ENCODE measurements around the gene OSGEP.

The OSGEP gene

GRCh38 chr14:20489093-20489994 lies 34.7 kb upstream of the OSGEP start:
- H3K36me3 ChIP-seq (ENCODE audit: insufficient read depth, low read depth, low read length) = no peaks in the 10 kb centered on the region
- no peak overlapping the region for H3K4me3 ChIP-seq (ENCODE audit: low read length)
- H3K27me3 ChIP-seq (ENCODE audit: insufficient read depth, low read length) = no peaks in the 10 kb centered on the region
- H3K27ac ChIP-seq (ENCODE audit: low read length) = no peak overlapping the region
- no peaks in the 10 kb centered on the region for H3K9me3 ChIP-seq (ENCODE audit: insufficient read depth, low read depth, low read length)
- H3K4me1 ChIP-seq (ENCODE audit: insufficient read depth, low read length) = peaks cover 16% of the 10 kb centered on the region; the same call in 1 of the 2 replicates
- no peak overlapping the region for H3K9ac ChIP-seq (ENCODE audit: low read depth, low read length)

- Histone ChIP-seq H3K4me3 (ENCODE audit: low read length) (no peak overlapping the region), H3K27ac (ENCODE audit: low read length) (no peak overlapping the region), H3K9me3 (ENCODE audit: insufficient read depth, low read depth, low read length) (no peaks in the 10 kb centered on the region), H3K9ac (ENCODE audit: low read depth, low read length) (no peak overlapping the region), H3K36me3 (ENCODE audit: insufficient read depth, low read depth, low read length) (no peaks in the 10 kb centered on the region), H3K27me3 (ENCODE audit: insufficient read depth, low read length) (no peaks in the 10 kb centered on the region), H3K4me1 (ENCODE audit: insufficient read depth, low read length) (peaks cover 16% of the 10 kb centered on the region; the same call in 1 of the 2 replicates)
Measured at GRCh38 chr14:20487396-20487725, 32.7 kb upstream of the OSGEP start.

GRCh38 chr14:20486684-20487395 lies 32.2 kb upstream of the OSGEP start:
- H3K4me3 ChIP-seq (ENCODE audit: low read length) = no peak overlapping the region
- no peaks in the 10 kb centered on the region for H3K27me3 ChIP-seq (ENCODE audit: insufficient read depth, low read length)
- H3K27ac ChIP-seq (ENCODE audit: low read length) = no peak overlapping the region
- H3K4me1 ChIP-seq (ENCODE audit: insufficient read depth, low read length) = peaks cover 21% of the 10 kb centered on the region; the same call in 1 of the 2 replicates
- H3K9me3 ChIP-seq (ENCODE audit: insufficient read depth, low read depth, low read length) = no peaks in the 10 kb centered on the region
- no peaks in the 10 kb centered on the region for H3K36me3 ChIP-seq (ENCODE audit: insufficient read depth, low read depth, low read length)
- no peak overlapping the region for H3K9ac ChIP-seq (ENCODE audit: low read depth, low read length)

GRCh38 chr14:20485900-20486299 lies 31.3 kb upstream of the OSGEP start:
- Histone ChIP-seq H3K9me3 (ENCODE audit: insufficient read depth, low read depth, low read length) (no peaks in the 10 kb centered on the region), H3K4me1 (ENCODE audit: insufficient read depth, low read length) (peaks cover 24% of the 10 kb centered on the region; the same call in 1 of the 2 replicates), H3K9ac (ENCODE audit: low read depth, low read length) (no peak overlapping the region), H3K4me3 (ENCODE audit: low read length) (no peak overlapping the region), H3K27me3 (ENCODE audit: insufficient read depth, low read length) (no peaks in the 10 kb centered on the region), H3K36me3 (ENCODE audit: insufficient read depth, low read depth, low read length) (no peaks in the 10 kb centered on the region), H3K27ac (ENCODE audit: low read length) (no peak overlapping the region)

- no peak overlapping the region for H3K9ac ChIP-seq (ENCODE audit: low read depth, low read length)
- H3K36me3 ChIP-seq (ENCODE audit: insufficient read depth, low read depth, low read length) = peaks cover 17% of the 10 kb centered on the region
- no peak overlapping the region for H3K27ac ChIP-seq (ENCODE audit: low read length)
- peaks cover 13% of the 10 kb centered on the region; the same call in 1 of the 2 replicates for H3K4me1 ChIP-seq (ENCODE audit: insufficient read depth, low read length)
- no peaks in the 10 kb centered on the region for H3K9me3 ChIP-seq (ENCODE audit: insufficient read depth, low read depth, low read length)
- no peak overlapping the region for H3K4me3 ChIP-seq (ENCODE audit: low read length)
- no peaks in the 10 kb centered on the region for H3K27me3 ChIP-seq (ENCODE audit: insufficient read depth, low read length)
Measured at GRCh38 chr14:20482382-20482781, 27.8 kb upstream of the OSGEP start.

GRCh38 chr14:20478894-20479293 lies 24.3 kb upstream of the OSGEP start:
- no peaks in the 10 kb centered on the region for H3K9me3 ChIP-seq (ENCODE audit: insufficient read depth, low read depth, low read length)
- no peaks in the 10 kb centered on the region for H3K27me3 ChIP-seq (ENCODE audit: insufficient read depth, low read length)
- no peak overlapping the region for H3K9ac ChIP-seq (ENCODE audit: low read depth, low read length)
- H3K27ac ChIP-seq (ENCODE audit: low read length) = no peak overlapping the region
- peaks cover 8% of the 10 kb centered on the region; the same call in 1 of the 2 replicates for H3K4me1 ChIP-seq (ENCODE audit: insufficient read depth, low read length)
- H3K36me3 ChIP-seq (ENCODE audit: insufficient read depth, low read depth, low read length) = peaks cover 51% of the 10 kb centered on the region
- H3K4me3 ChIP-seq (ENCODE audit: low read length) = no peak overlapping the region

- Histone ChIP-seq H3K4me3 (ENCODE audit: low read length) (no peak overlapping the region), H3K9me3 (ENCODE audit: insufficient read depth, low read depth, low read length) (no peaks in the 10 kb centered on the region), H3K27ac (ENCODE audit: low read length) (no peak overlapping the region)
Measured at GRCh38 chr14:20477211-20477876, 22.7 kb upstream of the OSGEP start.

GRCh38 chr14:20476776-20477175 lies 22.2 kb upstream of the OSGEP start:
- H3K4me1 ChIP-seq (ENCODE audit: insufficient read depth, low read length) = peaks cover 3% of the 10 kb centered on the region; the same call in 1 of the 2 replicates
- no peak overlapping the region for H3K9ac ChIP-seq (ENCODE audit: low read depth, low read length)
- H3K4me3 ChIP-seq (ENCODE audit: low read length) = no peak overlapping the region
- no peaks in the 10 kb centered on the region for H3K27me3 ChIP-seq (ENCODE audit: insufficient read depth, low read length)
- peaks cover 73% of the 10 kb centered on the region for H3K36me3 ChIP-seq (ENCODE audit: insufficient read depth, low read depth, low read length)
- H3K27ac ChIP-seq (ENCODE audit: low read length) = no peak overlapping the region
- no peaks in the 10 kb centered on the region for H3K9me3 ChIP-seq (ENCODE audit: insufficient read depth, low read depth, low read length)

More at GRCh38 chr14:20477211-20477876, 22.7 kb upstream of the OSGEP start:
- H3K4me1 ChIP-seq (ENCODE audit: insufficient read depth, low read length) = peaks cover 8% of the 10 kb centered on the region; the same call in 1 of the 2 replicates
- H3K36me3 ChIP-seq (ENCODE audit: insufficient read depth, low read depth, low read length) = peaks cover 67% of the 10 kb centered on the region
- no peak overlapping the region for H3K9ac ChIP-seq (ENCODE audit: low read depth, low read length)
- no peaks in the 10 kb centered on the region for H3K27me3 ChIP-seq (ENCODE audit: insufficient read depth, low read length)

- Histone ChIP-seq H3K4me1 (ENCODE audit: insufficient read depth, low read length) (peaks cover 3% of the 10 kb centered on the region), H3K36me3 (ENCODE audit: insufficient read depth, low read depth, low read length) (peaks cover 61% of the 10 kb centered on the region), H3K4me3 (ENCODE audit: low read length) (no peak overlapping the region), H3K9me3 (ENCODE audit: insufficient read depth, low read depth, low read length) (no peaks in the 10 kb centered on the region), H3K9ac (ENCODE audit: low read depth, low read length) (no peak overlapping the region), H3K27ac (ENCODE audit: low read length) (no peak overlapping the region), H3K27me3 (ENCODE audit: insufficient read depth, low read length) (no peaks in the 10 kb centered on the region)
Measured at GRCh38 chr14:20472536-20473169, 18.0 kb upstream of the OSGEP start.

GRCh38 chr14:20470603-20470901 lies 15.9 kb upstream of the OSGEP start:
- Histone ChIP-seq H3K27ac (ENCODE audit: low read length) (no peak overlapping the region), H3K36me3 (ENCODE audit: insufficient read depth, low read depth, low read length) (peaks cover 40% of the 10 kb centered on the region), H3K4me3 (ENCODE audit: low read length) (peak overlapping the region; percentile 93), H3K9me3 (ENCODE audit: insufficient read depth, low read depth, low read length) (no peaks in the 10 kb centered on the region), H3K4me1 (ENCODE audit: insufficient read depth, low read length) (peaks cover 3% of the 10 kb centered on the region), H3K9ac (ENCODE audit: low read depth, low read length) (peak overlapping the region; percentile 87; the same call in 1 of the 2 replicates), H3K27me3 (ENCODE audit: insufficient read depth, low read length) (no peaks in the 10 kb centered on the region)

GRCh38 chr14:20469890-20470602 lies 15.4 kb upstream of the OSGEP start:
- Histone ChIP-seq H3K9ac (ENCODE audit: low read depth, low read length) (peak overlapping the region; percentile 87), H3K27me3 (ENCODE audit: insufficient read depth, low read length) (no peaks in the 10 kb centered on the region), H3K4me3 (ENCODE audit: low read length) (peak overlapping the region; percentile 93), H3K9me3 (ENCODE audit: insufficient read depth, low read depth, low read length) (no peaks in the 10 kb centered on the region), H3K4me1 (ENCODE audit: insufficient read depth, low read length) (peaks cover 3% of the 10 kb centered on the region), H3K36me3 (ENCODE audit: insufficient read depth, low read depth, low read length) (peaks cover 35% of the 10 kb centered on the region), H3K27ac (ENCODE audit: low read length) (no peak overlapping the region)

Data from iPS-20b (cell line).